ENCODE measurements around the gene SCNN1G.
"Not testable (repeated sequence)": the region's sequence is repeated elsewhere in the genome, so short reads cannot be mapped to it uniquely, and the experiment has no call there.

Gene SCNN1G

GRCh38 chr16:23182679-23183542, at the start of gene SCNN1G:
TSS of gene SCNN1G (plus strand) at chr16:23182745. CDS start at chr16:23186272, 3,527 bp downstream.
- no peak for DNase-seq

- no peak for DNase-seq
Observed at GRCh38 chr16:23132775-23133463, 49.6 kb upstream of the SCNN1G start.

GRCh38 chr16:23134274-23134673, 48.3 kb upstream of the SCNN1G start:
- DNase-seq = no peak

GRCh38 chr16:23137256-23137655, 45.3 kb upstream of the SCNN1G start:
- DNase-seq = no peak

- no peak for DNase-seq
Observed at GRCh38 chr16:23137818-23138217, 44.7 kb upstream of the SCNN1G start.

- no peak for DNase-seq
Observed at GRCh38 chr16:23140107-23140506, 42.4 kb upstream of the SCNN1G start.

- DNase-seq = no peak
Observed at GRCh38 chr16:23141033-23141432, 41.5 kb upstream of the SCNN1G start.

GRCh38 chr16:23141500-23141899, 41.0 kb upstream of the SCNN1G start:
- DNase-seq = no peak

GRCh38 chr16:23141959-23142740, 40.4 kb upstream of the SCNN1G start:
- DNase-seq = no peak

- DNase-seq = no peak
Observed at GRCh38 chr16:23143391-23143790, 39.2 kb upstream of the SCNN1G start.

GRCh38 chr16:23144393-23144792, 38.2 kb upstream of the SCNN1G start:
- not testable (repeated sequence) for DNase-seq

GRCh38 chr16:23145186-23145585, 37.4 kb upstream of the SCNN1G start:
- no peak for DNase-seq

- no peak for DNase-seq
Observed at GRCh38 chr16:23145608-23146007, 36.9 kb upstream of the SCNN1G start.

- no peak for DNase-seq
Observed at GRCh38 chr16:23146877-23147601, 35.5 kb upstream of the SCNN1G start.

- no peak for DNase-seq
Observed at GRCh38 chr16:23147666-23148065, 34.9 kb upstream of the SCNN1G start.

- DNase-seq = no peak
Observed at GRCh38 chr16:23148166-23148512, 34.4 kb upstream of the SCNN1G start.

- peak; percentile 14 to 34 (median 28) for DNase-seq
Observed at GRCh38 chr16:23148513-23149266, 33.9 kb upstream of the SCNN1G start.

- peak; percentile 80 to 86 (median 82) for DNase-seq
Observed at GRCh38 chr16:23149267-23149992, 33.1 kb upstream of the SCNN1G start, which contains the start of gene USP31. TSS of gene USP31 (minus strand) at chr16:23149452. CDS start at chr16:23149270, 182 bp downstream.

GRCh38 chr16:23149993-23150364, 32.6 kb upstream of the SCNN1G start:
- DNase-seq = no peak

GRCh38 chr16:23152386-23153178, 30.0 kb upstream of the SCNN1G start:
- DNase-seq = no peak

All from activated CD4-positive, CD25-positive, alpha-beta regulatory T cell (primary cell).